Stimulated activated CD4-positive, alpha-beta T cell treated with anti-CD3 and anti-CD28 coated beads, Interleukin-12 subunit alpha, Interleukin-12 subunit beta, amount 100 ng/mL, for 24 hours (primary cell): ENCODE measurements around the gene RAB43.
A peak's percentile ranks its signal among the peaks of the same experiment; 100 is the strongest.
"Not testable (repeated sequence)": the region's sequence is repeated elsewhere in the genome, so short reads cannot be mapped to it uniquely, and the experiment has no call there.

Experiments
- DNase-seq, 2 experiments: peaks; one replicate each; pipeline ENCODE4 v3.0.0-alpha.2; 2020; ENCODE audit warnings: low read depth in 2 of 2

Gene RAB43

DNA sequence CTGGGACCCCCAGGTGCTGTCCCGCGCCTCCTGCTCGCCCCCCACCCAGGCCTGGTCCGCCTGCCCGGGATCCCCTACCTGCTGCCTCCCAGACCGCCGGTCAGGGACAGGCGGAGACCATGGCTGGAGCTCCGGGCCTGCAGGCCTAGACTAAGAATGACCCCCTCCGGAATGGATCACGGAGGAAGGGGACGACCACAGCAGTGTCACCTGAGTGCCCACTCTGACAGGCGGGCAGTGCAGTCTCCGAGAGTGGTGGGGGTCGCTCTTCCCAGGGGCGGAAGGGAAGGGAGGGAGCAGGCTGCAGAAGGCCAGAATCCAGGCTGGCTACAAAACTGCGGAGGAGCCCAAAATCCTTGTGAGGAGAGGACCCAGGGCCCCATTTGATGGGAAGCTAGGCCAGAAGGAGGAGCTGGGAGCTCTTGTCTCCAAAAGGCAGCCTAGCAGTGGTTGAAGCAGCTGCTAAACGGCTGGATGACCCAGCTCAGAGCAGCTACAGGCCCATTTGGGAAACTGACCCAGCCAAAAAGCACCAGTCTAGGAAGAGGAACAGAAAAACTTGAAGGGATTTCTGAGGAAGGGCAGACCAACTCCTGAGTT is 908 bp upstream of the RAB43 start:
- no peak for DNase-seq

GRCh38 chr3:129121016-129121791 is 400 bp downstream of the RAB43 start:
- DNase-seq: no peak

GRCh38 chr3:129120254-129121004 is 1.2 kb downstream of the RAB43 start:
- DNase-seq: peak; percentile 80 to 92

DNA sequence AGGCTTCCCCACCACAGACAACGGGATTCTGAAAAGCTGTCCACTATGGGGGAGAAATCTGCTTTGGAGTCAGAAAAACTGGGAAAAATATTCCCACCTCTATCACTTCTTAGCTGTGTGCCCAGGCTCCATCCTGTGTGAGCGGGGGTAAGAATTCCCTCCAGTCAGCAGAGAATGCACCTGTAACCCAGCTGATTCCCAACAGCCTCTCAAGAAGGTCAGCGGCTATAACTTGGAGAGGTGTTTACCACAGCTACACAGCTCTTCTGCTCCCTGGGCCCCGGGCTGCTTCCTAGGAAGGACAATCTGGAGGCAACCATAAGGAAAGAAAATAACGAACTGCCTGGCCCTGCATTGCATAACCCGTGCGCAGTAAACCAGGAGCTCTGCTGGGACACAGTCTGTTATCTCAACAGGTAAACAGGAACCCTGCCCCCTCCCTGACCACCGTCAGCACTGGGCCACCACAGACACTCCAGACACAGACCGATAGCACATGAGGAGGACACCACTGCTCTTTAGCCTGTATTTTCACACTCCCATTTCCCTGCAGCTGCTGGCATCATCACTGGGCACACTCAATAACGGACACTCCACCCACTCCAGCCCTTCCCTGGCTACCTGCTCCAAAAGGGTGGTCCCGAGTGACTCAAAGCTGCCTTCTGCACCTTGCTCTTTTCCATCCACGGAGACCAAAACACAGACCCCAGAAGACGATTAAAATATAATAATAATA is 2.1 kb downstream of the RAB43 start:
- no peak for DNase-seq

- no peak for DNase-seq
Observed at GRCh38 chr3:129118745-129119144, 2.9 kb downstream of the RAB43 start.

DNA sequence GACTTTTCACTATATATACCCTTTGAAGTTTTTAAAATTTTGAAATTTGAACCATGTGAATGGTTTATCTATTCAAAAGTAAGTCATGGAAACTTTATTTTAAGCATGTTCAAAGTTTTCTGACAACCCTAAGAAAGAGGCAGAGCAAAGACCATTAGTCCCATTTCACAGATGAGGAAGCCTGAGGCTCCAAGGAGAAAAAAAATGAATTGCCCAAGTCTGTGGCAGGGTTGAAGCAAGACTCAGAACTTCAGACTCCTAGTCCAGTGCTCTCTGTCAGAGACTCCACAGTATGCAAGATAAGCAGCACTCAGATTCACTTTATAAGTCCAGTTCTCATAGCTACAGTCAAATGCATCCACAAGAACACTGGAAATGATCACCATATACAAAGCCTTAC is 4.5 kb downstream of the RAB43 start:
- no peak for DNase-seq

GRCh38 chr3:129116482-129116946 is 5.1 kb downstream of the RAB43 start:
- DNase-seq: no peak

- no peak for DNase-seq
Observed at GRCh38 chr3:129114455-129114854, 7.1 kb downstream of the RAB43 start.

GRCh38 chr3:129112308-129113052 is 9.1 kb downstream of the RAB43 start:
- DNase-seq: no peak

GRCh38 chr3:129111076-129111780 is 10.4 kb downstream of the RAB43 start:
- DNase-seq: not testable (repeated sequence)

GRCh38 chr3:129107793-129108192 is 13.8 kb downstream of the RAB43 start:
- DNase-seq: no peak

DNA sequence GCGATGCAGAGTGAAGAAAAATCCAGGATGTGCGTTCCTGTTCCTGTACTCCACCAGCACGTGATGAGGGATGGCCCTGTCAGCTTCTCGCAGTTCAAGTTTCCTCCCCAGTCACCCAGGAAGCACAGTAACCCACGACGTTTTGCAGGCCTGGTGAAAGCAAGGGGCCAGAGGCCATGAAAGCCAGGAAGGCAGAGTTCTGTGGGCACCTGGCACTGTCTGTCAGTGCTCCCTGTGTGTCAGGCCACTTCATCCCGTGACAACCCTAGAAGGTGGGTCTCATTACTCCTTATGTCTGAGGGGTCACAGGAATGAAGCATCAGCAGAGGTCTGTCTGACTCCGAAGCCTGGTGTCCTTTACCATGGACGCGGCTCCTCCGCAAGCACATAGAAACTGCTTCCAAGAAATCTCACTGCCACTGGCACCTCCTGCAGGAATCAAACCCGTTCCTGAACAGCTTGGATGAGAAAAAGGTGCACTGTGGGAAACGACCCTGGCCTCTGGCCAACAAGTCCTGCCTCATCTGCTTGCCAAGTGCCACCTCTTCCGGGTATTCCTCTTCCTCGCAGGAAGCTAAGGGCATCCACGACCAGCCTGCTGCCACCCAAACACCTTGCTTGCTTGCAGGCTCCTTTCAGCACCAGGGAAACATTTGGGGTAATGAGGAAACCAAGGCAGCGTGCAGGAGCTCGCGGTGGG is 14.6 kb downstream of the RAB43 start:
- no peak for DNase-seq

GRCh38 chr3:129106320-129106719 is 15.3 kb downstream of the RAB43 start:
- DNase-seq: no peak

GRCh38 chr3:129105862-129106261 is 15.7 kb downstream of the RAB43 start:
- DNase-seq: no peak

DNA sequence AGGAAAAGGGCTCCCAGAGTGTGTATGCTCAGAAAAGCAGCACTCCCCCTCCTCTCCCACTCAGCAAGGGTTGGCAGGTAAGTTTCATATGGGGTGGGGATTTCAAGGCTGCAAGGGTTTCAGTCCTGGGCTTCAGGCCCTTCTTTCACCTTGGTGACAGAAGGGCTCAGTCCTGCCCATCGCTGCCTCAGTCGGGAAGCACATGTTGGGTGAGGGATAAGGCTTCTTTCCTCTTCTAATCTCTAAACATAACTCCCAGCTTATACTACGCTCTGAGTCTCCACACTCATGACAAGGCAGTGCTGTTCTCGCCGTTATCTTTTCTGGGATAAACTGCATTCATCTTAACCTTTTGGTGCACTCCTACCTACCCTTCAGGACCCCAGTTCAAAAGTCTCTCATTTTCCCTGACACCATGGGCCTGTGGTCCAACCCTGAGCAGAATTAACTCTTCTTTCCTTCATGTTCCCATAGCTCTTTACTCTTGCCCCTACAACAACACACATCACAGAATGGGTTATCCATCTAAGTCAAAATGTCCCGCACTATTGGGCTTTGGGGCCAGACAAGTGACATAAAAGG is 17.0 kb downstream of the RAB43 start:
- no peak for DNase-seq

GRCh38 chr3:129104051-129104450 is 17.6 kb downstream of the RAB43 start:
- no peak for DNase-seq

DNA sequence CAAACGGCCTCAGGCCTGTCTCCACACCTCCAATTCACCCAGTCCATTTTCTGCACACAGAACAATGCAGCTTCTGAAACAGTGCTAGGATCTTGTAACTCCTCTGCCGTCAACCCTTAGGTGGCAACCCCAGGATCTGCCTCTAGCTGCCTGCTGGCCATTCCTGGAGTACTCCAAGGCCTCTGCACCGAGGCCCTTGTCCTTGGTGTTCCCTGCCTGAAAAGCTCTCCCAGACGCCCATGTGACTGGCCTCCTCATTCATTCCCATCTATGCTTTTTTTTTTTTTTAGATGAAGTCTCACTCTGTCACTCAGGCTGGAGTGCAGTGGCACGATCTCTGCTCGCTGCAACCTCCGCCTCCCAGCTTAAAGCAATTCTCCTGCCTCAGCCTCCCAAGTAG is 18.3 kb downstream of the RAB43 start:
- no peak for DNase-seq

GRCh38 chr3:129101370-129102138 is 20.1 kb downstream of the RAB43 start:
- DNase-seq: no peak

DNA sequence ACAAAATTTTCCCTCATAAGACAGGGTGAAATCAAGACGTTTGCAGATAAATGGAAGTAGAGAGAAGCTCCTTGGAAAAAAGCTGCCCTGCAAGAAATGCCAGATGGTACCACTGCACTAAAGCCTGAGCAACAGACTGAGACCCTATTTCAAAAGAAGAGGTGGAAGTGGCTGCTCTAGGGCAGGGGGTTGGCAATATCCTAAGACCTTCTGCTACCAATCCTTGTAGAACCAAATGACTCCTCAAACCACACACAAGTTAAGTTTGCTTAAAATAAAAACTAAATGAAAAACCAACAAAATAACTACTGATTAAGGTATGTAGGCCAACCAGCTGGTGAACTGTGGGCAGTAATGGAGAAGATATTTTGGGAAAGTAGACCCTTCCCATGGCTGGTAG is 21.3 kb downstream of the RAB43 start:
- DNase-seq: no peak
